ENCODE data around the gene HOXC9.

The HOXC9 gene

DNA sequence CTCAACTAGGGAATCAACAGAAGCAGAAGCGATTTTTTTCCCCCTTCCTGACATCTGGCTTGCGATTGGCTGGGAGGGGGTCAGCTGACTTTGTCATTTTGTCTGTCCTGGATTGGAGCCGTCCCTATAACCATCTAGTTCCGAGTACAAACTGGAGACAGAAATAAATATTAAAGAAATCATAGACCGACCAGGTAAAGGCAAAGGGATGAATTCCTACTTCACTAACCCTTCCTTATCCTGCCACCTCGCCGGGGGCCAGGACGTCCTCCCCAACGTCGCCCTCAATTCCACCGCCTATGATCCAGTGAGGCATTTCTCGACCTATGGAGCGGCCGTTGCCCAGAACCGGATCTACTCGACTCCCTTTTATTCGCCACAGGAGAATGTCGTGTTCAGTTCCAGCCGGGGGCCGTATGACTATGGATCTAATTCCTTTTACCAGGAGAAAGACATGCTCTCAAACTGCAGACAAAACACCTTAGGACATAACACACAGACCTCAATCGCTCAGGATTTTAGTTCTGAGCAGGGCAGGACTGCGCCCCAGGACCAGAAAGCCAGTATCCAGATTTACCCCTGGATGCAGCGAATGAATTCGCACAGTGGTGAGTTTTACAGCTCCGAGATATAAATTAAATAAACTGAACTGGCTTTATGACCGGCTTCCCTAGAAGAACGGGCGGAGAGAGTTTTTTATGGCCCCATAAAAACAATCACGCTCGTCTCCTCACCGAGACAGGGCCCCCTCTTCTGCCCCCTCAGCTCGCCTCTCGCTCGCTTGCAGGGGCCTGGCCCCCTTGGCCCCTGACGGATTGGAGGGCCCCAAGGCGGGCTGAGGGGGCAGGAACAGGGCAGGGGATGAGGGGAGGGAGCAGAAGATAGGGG is 28.6 kb downstream of the HOXC9 start, which contains the start of gene HOXC6:
TSS of gene HOXC6 (plus strand) at position 127 of the 888 bp plus-strand sequence. CDS start at position 209, 82 bp downstream.
- DNase-seq (ENCODE audit: low spot score), result no peak

GRCh38 chr12:54029529-54030441 is 29.8 kb downstream of the HOXC9 start:
- DNase-seq (ENCODE audit: low spot score), result no peak

GRCh38 chr12:54030442-54030801 is 30.5 kb downstream of the HOXC9 start:
- no peak for DNase-seq (ENCODE audit: low spot score)

DNA sequence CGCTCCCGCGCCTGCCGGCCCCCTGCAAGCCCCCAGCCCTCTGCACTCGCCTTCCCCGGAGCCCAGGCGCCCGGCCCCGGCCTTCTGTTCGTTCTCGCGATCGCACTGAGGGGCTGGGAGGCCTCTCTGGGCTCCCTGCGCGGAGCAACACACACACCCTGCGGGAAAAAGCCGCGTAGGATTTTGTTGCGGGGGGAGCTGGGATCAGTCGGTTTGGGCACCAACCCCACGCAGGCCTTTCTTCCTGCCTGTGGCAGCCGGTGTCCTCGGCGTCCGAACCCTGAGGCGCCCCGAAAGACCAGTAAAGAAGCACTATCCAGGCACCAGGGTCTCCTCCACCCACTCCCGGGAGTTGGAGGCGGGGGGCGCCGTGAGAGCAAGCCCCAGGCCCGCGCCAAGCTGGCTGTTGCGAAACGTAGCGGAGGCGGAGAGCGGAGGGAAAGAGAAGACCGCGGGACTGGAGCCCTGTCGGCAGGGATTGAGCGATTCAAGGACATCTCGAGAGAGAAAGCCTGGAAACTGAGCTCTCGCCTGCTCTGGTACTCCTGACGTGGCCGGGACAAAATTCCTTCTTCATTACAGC is 31.0 kb downstream of the HOXC9 start:
- no peak for DNase-seq (ENCODE audit: low spot score)

- DNase-seq (ENCODE audit: low spot score), result no peak
Measured at GRCh38 chr12:54031480-54031879, 31.5 kb downstream of the HOXC9 start.

GRCh38 chr12:54032086-54032619 is 32.2 kb downstream of the HOXC9 start:
- no peak for DNase-seq (ENCODE audit: low spot score)

GRCh38 chr12:54032627-54033100 is 32.7 kb downstream of the HOXC9 start, which contains the start of gene HOXC5:
HOXC5 (plus strand) TSS chr12:54033050; CDS start chr12:54033123, 73 bp downstream.
- no peak for DNase-seq (ENCODE audit: low spot score)

DNA sequence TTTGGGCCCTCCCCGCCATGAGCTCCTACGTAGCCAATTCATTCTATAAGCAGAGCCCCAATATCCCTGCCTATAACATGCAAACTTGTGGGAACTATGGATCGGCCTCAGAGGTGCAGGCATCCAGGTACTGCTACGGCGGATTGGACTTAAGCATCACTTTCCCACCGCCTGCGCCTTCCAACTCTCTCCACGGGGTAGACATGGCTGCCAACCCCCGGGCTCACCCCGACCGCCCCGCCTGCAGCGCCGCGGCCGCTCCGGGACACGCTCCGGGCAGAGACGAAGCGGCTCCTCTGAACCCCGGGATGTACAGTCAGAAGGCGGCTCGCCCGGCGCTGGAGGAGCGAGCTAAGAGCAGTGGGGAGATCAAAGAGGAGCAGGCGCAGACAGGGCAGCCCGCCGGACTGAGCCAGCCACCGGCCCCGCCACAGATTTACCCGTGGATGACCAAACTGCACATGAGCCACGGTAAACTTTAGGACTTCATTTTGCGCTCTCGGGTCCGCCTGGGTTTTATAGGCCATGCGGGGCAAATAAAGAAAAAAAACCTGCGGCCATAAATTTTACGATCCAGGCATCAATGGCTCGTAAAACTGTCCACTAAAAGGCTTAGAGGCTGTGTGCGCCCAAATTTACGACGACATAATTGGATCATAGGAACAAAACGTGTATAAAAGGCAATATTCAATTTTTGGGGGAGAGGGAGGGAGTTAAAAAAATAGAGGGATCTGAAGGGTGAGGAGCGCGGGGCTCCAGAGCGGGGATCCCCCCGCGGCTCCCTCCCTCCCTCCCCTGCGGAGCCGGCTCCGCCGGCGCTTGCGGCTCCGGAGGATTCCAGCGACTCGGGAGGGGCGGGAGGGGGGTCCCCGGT is 33.4 kb downstream of the HOXC9 start:
- no peak for DNase-seq (ENCODE audit: low spot score)

GRCh38 chr12:54033980-54034784 is 34.2 kb downstream of the HOXC9 start:
- no peak for DNase-seq (ENCODE audit: low spot score)

- DNase-seq (ENCODE audit: low spot score), result no peak
Measured at GRCh38 chr12:54034785-54035310, 34.9 kb downstream of the HOXC9 start.

DNA sequence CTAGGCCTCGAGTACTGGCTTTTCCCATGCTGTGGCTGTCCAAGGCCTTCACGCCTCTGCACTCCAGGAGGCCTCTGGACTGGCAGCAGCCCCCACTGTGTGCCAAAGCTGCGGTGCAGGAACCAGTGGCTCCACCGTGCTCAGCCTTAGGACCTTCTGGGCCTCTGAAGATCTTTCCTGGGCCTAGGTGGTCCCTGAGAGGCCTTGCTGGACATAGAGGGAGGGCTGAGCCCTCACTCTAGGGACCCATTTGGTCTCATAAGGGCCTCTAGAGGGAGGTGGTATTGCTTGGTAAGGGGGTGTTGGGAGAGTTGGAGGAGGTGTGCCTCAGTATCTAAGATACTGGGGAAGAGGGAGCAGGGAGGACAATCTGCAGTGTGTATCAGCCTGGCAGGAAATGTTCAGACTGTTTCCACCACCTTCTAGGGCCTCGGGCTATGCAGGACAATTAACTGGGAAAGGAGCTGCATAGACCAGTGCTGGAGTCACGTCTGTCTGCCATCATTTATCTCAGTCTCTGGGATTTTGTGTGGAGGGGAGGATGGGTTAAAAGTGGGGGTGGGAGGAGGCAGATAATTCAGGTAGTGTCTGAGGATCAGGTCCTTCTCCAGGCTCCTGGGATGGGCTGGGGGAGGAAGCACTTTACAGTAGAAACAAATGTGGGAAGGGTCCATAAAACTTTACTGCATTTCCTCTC is 35.8 kb downstream of the HOXC9 start:
- no peak for DNase-seq (ENCODE audit: low spot score)

GRCh38 chr12:54036620-54037359 is 36.8 kb downstream of the HOXC9 start:
- no peak for DNase-seq (ENCODE audit: low spot score)

- DNase-seq (ENCODE audit: low spot score), result no peak
Measured at GRCh38 chr12:54037360-54038283, 37.7 kb downstream of the HOXC9 start.

GRCh38 chr12:54038284-54038870 is 38.4 kb downstream of the HOXC9 start:
- DNase-seq (ENCODE audit: low spot score), result no peak

DNA sequence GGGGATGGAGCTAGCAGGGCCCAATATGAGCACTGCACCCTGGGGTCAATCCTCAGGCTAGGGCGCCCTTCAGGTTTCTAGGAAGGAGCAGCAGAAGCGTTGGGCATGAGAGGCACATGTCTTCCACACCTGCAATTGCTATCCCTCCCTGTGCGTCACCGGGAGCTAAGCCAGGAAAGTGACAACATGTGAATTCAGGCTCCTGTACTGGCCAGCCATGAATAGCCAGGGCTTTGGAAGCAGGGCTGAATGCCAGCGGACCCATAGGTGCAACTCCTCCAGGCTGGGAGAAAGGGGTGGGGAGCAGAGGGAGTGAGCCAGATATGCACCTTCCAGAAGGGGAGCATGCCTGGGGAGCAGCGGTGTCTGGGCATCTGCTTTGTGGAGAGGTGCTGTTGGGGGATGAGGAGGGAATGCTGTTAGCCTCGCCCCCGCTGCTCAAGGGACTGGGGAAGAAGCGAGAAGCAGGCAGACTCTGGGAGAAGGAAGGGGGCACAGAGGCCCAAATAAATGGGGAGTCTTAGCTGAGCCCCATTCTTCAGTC is 39.0 kb downstream of the HOXC9 start:
- DNase-seq (ENCODE audit: low spot score), result no peak

GRCh38 chr12:54039417-54040147 is 39.6 kb downstream of the HOXC9 start:
- no peak for DNase-seq (ENCODE audit: low spot score)

Data from globus pallidus (tissue), 1 donor.